Mucosa of stomach (tissue), 1 donor: Measurements from ENCODE around the gene MS4A15.

Source experiments
- H3K27me3 ChIP-seq: one replicate; pipeline ENCODE4 v1.7.0; 2013; ENCODE audit warnings: mild to moderate bottlenecking, low read length; ENCODE audit not compliant: control insufficient read depth, insufficient read depth
- H3K36me3 ChIP-seq: one replicate; pipeline ENCODE4 v1.7.0; 2013; ENCODE audit warnings: low read length; ENCODE audit not compliant: control insufficient read depth, insufficient read depth
- H3K4me1 ChIP-seq: one replicate; pipeline ENCODE4 v1.7.0; 2013; ENCODE audit warnings: mild to moderate bottlenecking, low read length; ENCODE audit not compliant: control insufficient read depth, insufficient read depth
- H3K4me3 ChIP-seq: one replicate; pipeline ENCODE4 v1.7.0; 2013; ENCODE audit warnings: low read length
- H3K9ac ChIP-seq: one replicate; pipeline ENCODE4 v1.7.0; 2013; ENCODE audit warnings: mild to moderate bottlenecking, low read length, moderate library complexity
- H3K9me3 ChIP-seq: one replicate; pipeline ENCODE4 v1.7.0; 2013; ENCODE audit warnings: mild to moderate bottlenecking, low read length, moderate library complexity; ENCODE audit not compliant: control insufficient read depth
- donor health status: Pancreatic carcinoma.

The MS4A15 gene

GRCh38 chr11:60734279-60734678 is 22.4 kb upstream of the MS4A15 start:
- Histone ChIP-seq H3K36me3 (no peaks in the 10 kb centered on the region), H3K9me3 (no peaks in the 10 kb centered on the region), H3K9ac (no peak overlapping the region), H3K4me1 (no peaks in the 10 kb centered on the region), H3K4me3 (no peak overlapping the region), H3K27me3 (peaks cover 10% of the 10 kb centered on the region)

- Histone ChIP-seq H3K27me3 (peaks cover 4% of the 10 kb centered on the region), H3K36me3 (no peaks in the 10 kb centered on the region), H3K9ac (no peak overlapping the region), H3K4me3 (no peak overlapping the region), H3K4me1 (no peaks in the 10 kb centered on the region), H3K9me3 (no peaks in the 10 kb centered on the region)
These were observed 17.6 kb upstream of the MS4A15 start for GRCh38 chr11:60739114-60739513.

GRCh38 chr11:60740573-60740972 is 16.1 kb upstream of the MS4A15 start:
- Histone ChIP-seq H3K27me3 (peaks cover 4% of the 10 kb centered on the region), H3K9ac (no peak overlapping the region), H3K36me3 (no peaks in the 10 kb centered on the region), H3K4me3 (no peak overlapping the region), H3K9me3 (no peaks in the 10 kb centered on the region), H3K4me1 (no peaks in the 10 kb centered on the region)

GRCh38 chr11:60741421-60741820 is 15.2 kb upstream of the MS4A15 start:
- Histone ChIP-seq H3K4me1 (no peaks in the 10 kb centered on the region), H3K4me3 (no peak overlapping the region), H3K36me3 (no peaks in the 10 kb centered on the region), H3K27me3 (peaks cover 4% of the 10 kb centered on the region), H3K9me3 (no peaks in the 10 kb centered on the region), H3K9ac (no peak overlapping the region)

- Histone ChIP-seq H3K4me3 (no peak overlapping the region), H3K27me3 (no peaks in the 10 kb centered on the region), H3K36me3 (no peaks in the 10 kb centered on the region), H3K9me3 (no peaks in the 10 kb centered on the region), H3K9ac (no peak overlapping the region), H3K4me1 (no peaks in the 10 kb centered on the region)
These were observed 13.6 kb upstream of the MS4A15 start for GRCh38 chr11:60743058-60743457.

- Histone ChIP-seq H3K9ac (no peak overlapping the region), H3K4me1 (no peaks in the 10 kb centered on the region), H3K27me3 (no peaks in the 10 kb centered on the region), H3K9me3 (no peaks in the 10 kb centered on the region), H3K4me3 (no peak overlapping the region), H3K36me3 (no peaks in the 10 kb centered on the region)
These were observed 12.6 kb upstream of the MS4A15 start for GRCh38 chr11:60744114-60744513.

- Histone ChIP-seq H3K4me3 (no peak overlapping the region), H3K4me1 (no peaks in the 10 kb centered on the region), H3K36me3 (no peaks in the 10 kb centered on the region), H3K9ac (no peak overlapping the region), H3K9me3 (no peaks in the 10 kb centered on the region), H3K27me3 (no peaks in the 10 kb centered on the region)
These were observed 9.3 kb upstream of the MS4A15 start for GRCh38 chr11:60747359-60747873.

- Histone ChIP-seq H3K4me3 (no peak overlapping the region), H3K4me1 (peaks cover 4% of the 10 kb centered on the region), H3K9ac (no peak overlapping the region), H3K36me3 (no peaks in the 10 kb centered on the region), H3K27me3 (no peaks in the 10 kb centered on the region), H3K9me3 (no peaks in the 10 kb centered on the region)
These were observed 8.4 kb upstream of the MS4A15 start for GRCh38 chr11:60748225-60748624.

GRCh38 chr11:60748821-60749220 is 7.8 kb upstream of the MS4A15 start:
- Histone ChIP-seq H3K4me1 (peaks cover 8% of the 10 kb centered on the region), H3K9ac (no peak overlapping the region), H3K27me3 (no peaks in the 10 kb centered on the region), H3K9me3 (no peaks in the 10 kb centered on the region), H3K4me3 (no peak overlapping the region), H3K36me3 (no peaks in the 10 kb centered on the region)

- Histone ChIP-seq H3K27me3 (no peaks in the 10 kb centered on the region), H3K4me1 (peaks cover 8% of the 10 kb centered on the region), H3K9me3 (no peaks in the 10 kb centered on the region), H3K9ac (no peak overlapping the region), H3K4me3 (no peak overlapping the region), H3K36me3 (no peaks in the 10 kb centered on the region)
These were observed 5.8 kb upstream of the MS4A15 start for GRCh38 chr11:60750911-60751310.

- H3K27me3 ChIP-seq = no peaks in the 10 kb centered on the region
- no peaks in the 10 kb centered on the region for H3K9me3 ChIP-seq
- peaks cover 15% of the 10 kb centered on the region for H3K4me1 ChIP-seq
- H3K4me3 ChIP-seq = no peak overlapping the region
- no peaks in the 10 kb centered on the region for H3K36me3 ChIP-seq
- no peak overlapping the region for H3K9ac ChIP-seq
These were observed 3.4 kb upstream of the MS4A15 start for GRCh38 chr11:60753309-60753708.

GRCh38 chr11:60754887-60755286 is 1.8 kb upstream of the MS4A15 start:
- H3K4me3 ChIP-seq = no peak overlapping the region
- peaks cover 15% of the 10 kb centered on the region for H3K4me1 ChIP-seq
- no peak overlapping the region for H3K9ac ChIP-seq
- no peaks in the 10 kb centered on the region for H3K27me3 ChIP-seq
- no peaks in the 10 kb centered on the region for H3K9me3 ChIP-seq
- no peaks in the 10 kb centered on the region for H3K36me3 ChIP-seq

- no peak overlapping the region for H3K4me3 ChIP-seq
- H3K9me3 ChIP-seq = no peaks in the 10 kb centered on the region
- H3K36me3 ChIP-seq = no peaks in the 10 kb centered on the region
- H3K4me1 ChIP-seq = peaks cover 15% of the 10 kb centered on the region
- no peaks in the 10 kb centered on the region for H3K27me3 ChIP-seq
- no peak overlapping the region for H3K9ac ChIP-seq
These were observed 649 bp downstream of the MS4A15 start for GRCh38 chr11:60757231-60757800.
